Transverse colon (tissue), 3 donors: ENCODE data around the gene CEBPA.

Source experiments
- CTCF ChIP-seq, 5 experiments: fragments of 200-600 bp in 3 of 5; fragments of 450-650 bp in 2 of 5; sonication (generic) in 3 of 5; IDR thresholded peaks; 1 replicate in 2 of 5; 2 replicates in 3 of 5; pipeline ENCODE4 v1.5.1; 2016 to 2017; ENCODE audit warnings: antibody characterized with exemption in 5 of 5, inconsistent platforms in 3 of 5, mild to moderate bottlenecking in 2 of 5, moderate library complexity in 1 of 5
- POLR2A ChIP-seq: fragments of 450-650 bp; IDR thresholded peaks from one replicate; pipeline ENCODE4 v1.6.1; 2016; ENCODE audit warnings: antibody characterized with exemption, mild to moderate bottlenecking, moderate library complexity

- TF ChIP-seq POLR2A = no peak
- no peak for TF ChIP-seq CTCF (IDR thresholded peaks at IDR 0.05)
Observed at GRCh38 chr19:33300894-33301143, 1.5 kb downstream of the CEBPA start.
